SU-DHL-6 (cell line): ENCODE measurements around the gene UBE2D4.
"Not testable (repeated sequence)": the region's sequence is repeated elsewhere in the genome, so short reads cannot be mapped to it uniquely, and the experiment has no call there.

ENCODE experiments used
- EZH2phosphoT487 ChIP-seq: fragments of 200-600 bp; sonication (generic), shearing (Covaris generic); conservative IDR thresholded peaks from 2 replicates; pipeline ENCODE4 v1.6.1; 2018; ENCODE audit warnings: mild to moderate bottlenecking, antibody characterized with exemption, low read length, moderate library complexity, mixed read lengths
- TF ChIP-seq, protein P1 (sequence below): fragments of 200-600 bp; sonication (generic); IDR thresholded peaks from one replicate; pipeline ENCODE4 v1.5.1; 2017; ENCODE audit warnings: antibody characterized with exemption, mild to moderate bottlenecking, low read length, moderate library complexity; ENCODE audit not compliant: insufficient read depth, poor library complexity, severe bottlenecking

DNA sequence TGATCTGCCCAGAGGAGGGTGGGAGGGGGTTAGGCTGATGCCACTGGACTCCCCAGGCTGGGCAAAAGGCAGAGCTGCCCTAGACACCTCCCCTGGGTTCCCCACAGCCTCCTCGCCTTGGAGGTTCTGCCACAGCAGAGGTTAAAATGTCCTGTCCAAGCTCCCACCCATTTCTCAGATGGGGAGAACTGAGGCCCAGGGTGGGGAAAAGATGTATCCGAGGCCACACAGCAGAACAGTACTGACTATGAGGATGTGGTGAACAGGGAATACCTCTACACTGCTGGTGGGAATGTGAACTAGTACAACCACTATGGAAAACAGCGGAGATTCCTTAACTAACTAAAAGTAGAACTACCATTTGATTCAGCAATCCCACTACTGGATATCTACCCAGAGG, 40.2 kb downstream of the UBE2D4 start:
- TF ChIP-seq, protein P1, sequence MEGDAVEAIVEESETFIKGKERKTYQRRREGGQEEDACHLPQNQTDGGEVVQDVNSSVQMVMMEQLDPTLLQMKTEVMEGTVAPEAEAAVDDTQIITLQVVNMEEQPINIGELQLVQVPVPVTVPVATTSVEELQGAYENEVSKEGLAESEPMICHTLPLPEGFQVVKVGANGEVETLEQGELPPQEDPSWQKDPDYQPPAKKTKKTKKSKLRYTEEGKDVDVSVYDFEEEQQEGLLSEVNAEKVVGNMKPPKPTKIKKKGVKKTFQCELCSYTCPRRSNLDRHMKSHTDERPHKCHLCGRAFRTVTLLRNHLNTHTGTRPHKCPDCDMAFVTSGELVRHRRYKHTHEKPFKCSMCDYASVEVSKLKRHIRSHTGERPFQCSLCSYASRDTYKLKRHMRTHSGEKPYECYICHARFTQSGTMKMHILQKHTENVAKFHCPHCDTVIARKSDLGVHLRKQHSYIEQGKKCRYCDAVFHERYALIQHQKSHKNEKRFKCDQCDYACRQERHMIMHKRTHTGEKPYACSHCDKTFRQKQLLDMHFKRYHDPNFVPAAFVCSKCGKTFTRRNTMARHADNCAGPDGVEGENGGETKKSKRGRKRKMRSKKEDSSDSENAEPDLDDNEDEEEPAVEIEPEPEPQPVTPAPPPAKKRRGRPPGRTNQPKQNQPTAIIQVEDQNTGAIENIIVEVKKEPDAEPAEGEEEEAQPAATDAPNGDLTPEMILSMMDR = not testable (repeated sequence)
- TF ChIP-seq EZH2phosphoT487 = not testable (repeated sequence)
